HG02981 (cell line): ENCODE results near the gene KRT74.

ENCODE experiments used
- ATAC-seq: cut with Tn5 transposase; IDR thresholded peaks from one replicate; pipeline ENCODE4 v1.9.1; 2021; ENCODE audit warnings: mild to moderate bottlenecking, moderate library complexity; ENCODE audit not compliant: unreplicated experiment

Gene KRT74

GRCh38 chr12:52539821-52540173 lies 33.8 kb downstream of the KRT74 start:
- no peak for ATAC-seq

GRCh38 chr12:52539083-52539820 lies 34.4 kb downstream of the KRT74 start:
- ATAC-seq, result no peak

GRCh38 chr12:52537101-52537500 lies 36.5 kb downstream of the KRT74 start:
- ATAC-seq, result no peak

- no peak for ATAC-seq
Measured at GRCh38 chr12:52535574-52535973, 38.1 kb downstream of the KRT74 start.

GRCh38 chr12:52534482-52534881 lies 39.2 kb downstream of the KRT74 start:
- no peak for ATAC-seq

GRCh38 chr12:52533686-52534470 lies 39.8 kb downstream of the KRT74 start:
- ATAC-seq, result no peak

GRCh38 chr12:52532636-52533035 lies 41.0 kb downstream of the KRT74 start:
- ATAC-seq, result no peak

- ATAC-seq, result no peak
Measured at GRCh38 chr12:52531566-52532300, 41.9 kb downstream of the KRT74 start.

- no peak for ATAC-seq
Measured at GRCh38 chr12:52530905-52531304, 42.7 kb downstream of the KRT74 start.

- ATAC-seq, result no peak
Measured at GRCh38 chr12:52530366-52530765, 43.3 kb downstream of the KRT74 start.

- no peak for ATAC-seq
Measured at GRCh38 chr12:52529846-52530245, 43.8 kb downstream of the KRT74 start.

GRCh38 chr12:52529417-52529816 lies 44.2 kb downstream of the KRT74 start:
- ATAC-seq, result no peak

- no peak for ATAC-seq
Measured at GRCh38 chr12:52528641-52529143, 45.0 kb downstream of the KRT74 start.

- no peak for ATAC-seq
Measured at GRCh38 chr12:52527121-52527800, 46.4 kb downstream of the KRT74 start.

GRCh38 chr12:52526511-52526951 lies 47.1 kb downstream of the KRT74 start:
- ATAC-seq, result no peak

- ATAC-seq, result no peak
Measured at GRCh38 chr12:52525661-52526499, 47.8 kb downstream of the KRT74 start.

- ATAC-seq, result no peak
Measured at GRCh38 chr12:52524898-52525591, 48.6 kb downstream of the KRT74 start.

- no peak for ATAC-seq
Measured at GRCh38 chr12:52524241-52524897, 49.3 kb downstream of the KRT74 start.

- no peak for ATAC-seq
Measured at GRCh38 chr12:52523824-52524223, 49.8 kb downstream of the KRT74 start.
